NCI-H1694 treated with DMSO at 0.1 percent for 48 hours (cell line): ENCODE results near the gene ZMYM5.
"Not testable (repeated sequence)": the region's sequence is repeated elsewhere in the genome, so short reads cannot be mapped to it uniquely, and the experiment has no call there.

Source experiments
- DNase-seq: peaks from one replicate; lab custom pipeline; 2025; lab: John Stamatoyannopoulos, UW

Gene ZMYM5

GRCh38 chr13:19863323-19864023 lies at the start of gene ZMYM5:
ZMYM5 (minus strand) TSS chr13:19863649; CDS start chr13:19852180, 11,469 bp downstream.
- peak; percentile 99 for DNase-seq

- no peak for DNase-seq
Measured at GRCh38 chr13:19910336-19911072, 47.1 kb upstream of the ZMYM5 start.

- DNase-seq = no peak
Measured at GRCh38 chr13:19908350-19908986, 45.0 kb upstream of the ZMYM5 start.

- DNase-seq = not testable (repeated sequence)
Measured at GRCh38 chr13:19905487-19906195, 42.2 kb upstream of the ZMYM5 start.

- DNase-seq = no peak
Measured at GRCh38 chr13:19890030-19890429, 26.6 kb upstream of the ZMYM5 start.

- peak; percentile 4 for DNase-seq
Measured at GRCh38 chr13:19888799-19889198, 25.4 kb upstream of the ZMYM5 start.

GRCh38 chr13:19882231-19882630 lies 18.8 kb upstream of the ZMYM5 start:
- no peak for DNase-seq

- DNase-seq = no peak
Measured at GRCh38 chr13:19881641-19882040, 18.2 kb upstream of the ZMYM5 start.

GRCh38 chr13:19864746-19865309 lies 1.4 kb upstream of the ZMYM5 start:
- peak; percentile 89 for DNase-seq

- DNase-seq = peak; percentile 74
Measured at GRCh38 chr13:19864024-19864745, 736 bp upstream of the ZMYM5 start.

GRCh38 chr13:19862481-19863313 lies 752 bp downstream of the ZMYM5 start:
- DNase-seq = peak; percentile 52

GRCh38 chr13:19861762-19862161 lies 1.7 kb downstream of the ZMYM5 start:
- no peak for DNase-seq

- DNase-seq = no peak
Measured at GRCh38 chr13:19860884-19861655, 2.4 kb downstream of the ZMYM5 start.

- DNase-seq = not testable (repeated sequence)
Measured at GRCh38 chr13:19857637-19858036, 5.8 kb downstream of the ZMYM5 start.

GRCh38 chr13:19852766-19853165 lies 10.7 kb downstream of the ZMYM5 start:
- no peak for DNase-seq

- no peak for DNase-seq
Measured at GRCh38 chr13:19845758-19846157, 17.7 kb downstream of the ZMYM5 start.

GRCh38 chr13:19838865-19839275 lies 24.6 kb downstream of the ZMYM5 start:
- no peak for DNase-seq

- DNase-seq = no peak
Measured at GRCh38 chr13:19836472-19836871, 27.0 kb downstream of the ZMYM5 start.

- DNase-seq = no peak
Measured at GRCh38 chr13:19834704-19835103, 28.7 kb downstream of the ZMYM5 start.

GRCh38 chr13:19822673-19823072 lies 40.8 kb downstream of the ZMYM5 start:
- no peak for DNase-seq
